Stimulated activated effector memory CD8-positive, alpha-beta T cell treated with anti-CD3 and anti-CD28 coated beads, Interleukin-12 subunit alpha, Interleukin-12 subunit beta, amount 100 ng/mL, for 72 hours (primary cell): ENCODE measurements around the gene DNAH6.

Experiments used
- ATAC-seq: fragments of 150-1000 bp; cut with Tn5 transposase; 2 replicates; pipeline ENCODE4 v1.10.0; 2021
- DNase-seq, 2 donors: peaks; one replicate each; pipeline ENCODE4 v3.0.0; 2021 to 2022; ENCODE audit warnings: low spot score in 2 of 2
- H3K27ac Mint-ChIP-seq: one replicate; pipeline ENCODE4 v1.8.0; 2022; ENCODE audit warnings: mild to moderate bottlenecking, mixed read lengths
- H3K36me3 Mint-ChIP-seq: one replicate; pipeline ENCODE4 v1.8.0; 2022; ENCODE audit warnings: mild to moderate bottlenecking, mixed read lengths
- H3K4me1 Mint-ChIP-seq: one replicate; pipeline ENCODE4 v1.8.0; 2022; ENCODE audit warnings: mixed read lengths
- H3K4me3 Mint-ChIP-seq: one replicate; pipeline ENCODE4 v1.8.0; 2022; ENCODE audit warnings: mild to moderate bottlenecking, mixed read lengths
- H3K9me3 Mint-ChIP-seq: one replicate; pipeline ENCODE4 v1.8.0; 2022; ENCODE audit warnings: mixed read lengths

DNAH6 gene

GRCh38 chr2:84719434-84719833 lies 203.1 kb downstream of the DNAH6 start:
- no peak overlapping the region for H3K4me3 Mint-ChIP-seq
- no peak overlapping the region for H3K27ac Mint-ChIP-seq
- no peak for ATAC-seq

GRCh38 chr2:84723831-84724230 lies 207.5 kb downstream of the DNAH6 start:
- DNase-seq (no peak), ATAC-seq (no peak)
- Mint-ChIP-seq H3K36me3 (no peaks in the 10 kb centered on the region), H3K4me1 (peaks cover 7% of the 10 kb centered on the region), H3K27ac (no peak overlapping the region), H3K9me3 (no peaks in the 10 kb centered on the region), H3K4me3 (no peak overlapping the region)

More at GRCh38 chr2:84719434-84719833, 203.1 kb downstream of the DNAH6 start:
- H3K36me3 Mint-ChIP-seq = no peaks in the 10 kb centered on the region
- peaks cover 7% of the 10 kb centered on the region for H3K4me1 Mint-ChIP-seq
- no peak for DNase-seq
- no peaks in the 10 kb centered on the region for H3K9me3 Mint-ChIP-seq

- DNase-seq (no peak), ATAC-seq (no peak)
- H3K36me3 Mint-ChIP-seq = no peaks in the 10 kb centered on the region
- H3K4me1 Mint-ChIP-seq = peaks cover 7% of the 10 kb centered on the region
- no peaks in the 10 kb centered on the region for H3K9me3 Mint-ChIP-seq
- no peak overlapping the region for H3K27ac Mint-ChIP-seq
- no peak overlapping the region for H3K4me3 Mint-ChIP-seq
Observed at GRCh38 chr2:84725717-84726116, 209.4 kb downstream of the DNAH6 start.

GRCh38 chr2:84727315-84727714 lies 211.0 kb downstream of the DNAH6 start:
- Mint-ChIP-seq H3K4me1 (peaks cover 7% of the 10 kb centered on the region), H3K9me3 (no peaks in the 10 kb centered on the region), H3K4me3 (no peak overlapping the region), H3K27ac (no peak overlapping the region), H3K36me3 (no peaks in the 10 kb centered on the region)
- ATAC-seq (peak; percentile 55), DNase-seq (no peak)

- Mint-ChIP-seq H3K4me1 (peaks cover 2% of the 10 kb centered on the region), H3K36me3 (no peaks in the 10 kb centered on the region), H3K4me3 (no peak overlapping the region), H3K9me3 (no peaks in the 10 kb centered on the region), H3K27ac (no peak overlapping the region)
- DNase-seq (no peak), ATAC-seq (no peak)
Observed at GRCh38 chr2:84729224-84729623, 212.9 kb downstream of the DNAH6 start.

GRCh38 chr2:84731185-84731584 lies 214.9 kb downstream of the DNAH6 start:
- no peak for DNase-seq
- Mint-ChIP-seq H3K36me3 (no peaks in the 10 kb centered on the region), H3K4me1 (no peaks in the 10 kb centered on the region), H3K27ac (no peak overlapping the region), H3K9me3 (no peaks in the 10 kb centered on the region), H3K4me3 (no peak overlapping the region)
- no peak for ATAC-seq

GRCh38 chr2:84732897-84733778 lies 216.8 kb downstream of the DNAH6 start:
- H3K4me3 Mint-ChIP-seq = no peak overlapping the region
- H3K9me3 Mint-ChIP-seq = no peaks in the 10 kb centered on the region
- H3K27ac Mint-ChIP-seq = no peak overlapping the region
- no peak for DNase-seq
- no peaks in the 10 kb centered on the region for H3K36me3 Mint-ChIP-seq
- H3K4me1 Mint-ChIP-seq = no peaks in the 10 kb centered on the region
- ATAC-seq = no peak

GRCh38 chr2:84735389-84735788 lies 219.1 kb downstream of the DNAH6 start:
- ATAC-seq = no peak
- no peak for DNase-seq

GRCh38 chr2:84741182-84741822 lies 225.0 kb downstream of the DNAH6 start:
- ATAC-seq (peak; percentile 99), DNase-seq (peak; percentile 11 to 63)
- no peaks in the 10 kb centered on the region for H3K9me3 Mint-ChIP-seq
- H3K4me3 Mint-ChIP-seq = no peak overlapping the region
- H3K27ac Mint-ChIP-seq = no peak overlapping the region
- H3K36me3 Mint-ChIP-seq = no peaks in the 10 kb centered on the region
- peaks cover 14% of the 10 kb centered on the region for H3K4me1 Mint-ChIP-seq

More at GRCh38 chr2:84735389-84735788, 219.1 kb downstream of the DNAH6 start:
- Mint-ChIP-seq H3K4me3 (no peak overlapping the region), H3K9me3 (no peaks in the 10 kb centered on the region), H3K4me1 (no peaks in the 10 kb centered on the region), H3K27ac (no peak overlapping the region), H3K36me3 (no peaks in the 10 kb centered on the region)

- Mint-ChIP-seq H3K4me3 (no peak overlapping the region), H3K4me1 (no peaks in the 10 kb centered on the region), H3K36me3 (no peaks in the 10 kb centered on the region), H3K9me3 (peaks cover 3% of the 10 kb centered on the region), H3K27ac (no peak overlapping the region)
- ATAC-seq (no peak), DNase-seq (no peak)
Observed at GRCh38 chr2:84748341-84748740, 232.0 kb downstream of the DNAH6 start.

GRCh38 chr2:84749442-84749841 lies 233.1 kb downstream of the DNAH6 start:
- H3K4me3 Mint-ChIP-seq = no peak overlapping the region
- no peak overlapping the region for H3K27ac Mint-ChIP-seq
- H3K9me3 Mint-ChIP-seq = peaks cover 3% of the 10 kb centered on the region
- no peaks in the 10 kb centered on the region for H3K4me1 Mint-ChIP-seq
- no peaks in the 10 kb centered on the region for H3K36me3 Mint-ChIP-seq
- DNase-seq = no peak
- no peak for ATAC-seq

- DNase-seq = no peak
- peaks cover 2% of the 10 kb centered on the region for H3K4me1 Mint-ChIP-seq
- ATAC-seq = no peak
- no peak overlapping the region for H3K4me3 Mint-ChIP-seq
- H3K9me3 Mint-ChIP-seq = no peaks in the 10 kb centered on the region
- H3K36me3 Mint-ChIP-seq = no peaks in the 10 kb centered on the region
- H3K27ac Mint-ChIP-seq = no peak overlapping the region
Observed at GRCh38 chr2:84755096-84755495, 238.8 kb downstream of the DNAH6 start.

GRCh38 chr2:84757648-84758047 lies 241.3 kb downstream of the DNAH6 start:
- no peak for ATAC-seq
- Mint-ChIP-seq H3K27ac (no peak overlapping the region), H3K4me1 (peaks cover 5% of the 10 kb centered on the region)

GRCh38 chr2:84766791-84767190 lies 250.5 kb downstream of the DNAH6 start:
- H3K27ac Mint-ChIP-seq = no peak overlapping the region
- ATAC-seq = no peak
- no peaks in the 10 kb centered on the region for H3K4me1 Mint-ChIP-seq
- peaks cover 8% of the 10 kb centered on the region for H3K9me3 Mint-ChIP-seq
- H3K36me3 Mint-ChIP-seq = no peaks in the 10 kb centered on the region
- no peak overlapping the region for H3K4me3 Mint-ChIP-seq
- no peak for DNase-seq

More at GRCh38 chr2:84757648-84758047, 241.3 kb downstream of the DNAH6 start:
- Mint-ChIP-seq H3K9me3 (no peaks in the 10 kb centered on the region), H3K36me3 (no peaks in the 10 kb centered on the region), H3K4me3 (no peak overlapping the region)
- no peak for DNase-seq

- no peak for ATAC-seq
- DNase-seq = no peak
- Mint-ChIP-seq H3K9me3 (peaks cover 17% of the 10 kb centered on the region), H3K4me1 (no peaks in the 10 kb centered on the region), H3K27ac (no peak overlapping the region), H3K4me3 (no peak overlapping the region), H3K36me3 (no peaks in the 10 kb centered on the region)
Observed at GRCh38 chr2:84768840-84769239, 252.5 kb downstream of the DNAH6 start.

- DNase-seq (no peak), ATAC-seq (no peak)
- H3K4me3 Mint-ChIP-seq = no peak overlapping the region
- H3K36me3 Mint-ChIP-seq = no peaks in the 10 kb centered on the region
- no peaks in the 10 kb centered on the region for H3K4me1 Mint-ChIP-seq
- H3K27ac Mint-ChIP-seq = no peak overlapping the region
- H3K9me3 Mint-ChIP-seq = peaks cover 25% of the 10 kb centered on the region
Observed at GRCh38 chr2:84770280-84770679, 254.0 kb downstream of the DNAH6 start.
